Measurements from ENCODE around the gene RNF213. TPM values are rescaled to one million over a fixed set of nuclear protein-coding genes. Genes with fewer than 3 reads are reported as not detected.

Gene RNF213
- total and polyA plus RNA-seq, 2 of the 8 experiments (the other 6 are each of a cell fraction or from before 2014, with no cell fraction given) = 33.8 to 62.8 TPM

GRCh38 chr17:80264205-80265075 is 3.8 kb downstream of the RNF213 start:
- Histone ChIP-seq H3K36me3 (ENCODE audit: control insufficient read depth in 2 of 4, insufficient read depth in 4 of 4, low read length in 3 of 4) (peaks cover 0 to 9% (median 3%) of the 10 kb centered on the region in 4 experiments; a peak in 4 of 8 replicates), H2AK5ac (ENCODE audit: low read depth, low read length) (no peak overlapping the region), H3K23ac (ENCODE audit: insufficient read length) (no peak overlapping the region), H3K9me3 (ENCODE audit: insufficient read depth in 2 of 2, low read depth in 1 of 2, low read length in 1 of 2) (no peaks in the 10 kb centered on the region), H3K18ac (ENCODE audit: extremely low read depth, low read length) (no peak overlapping the region; the same call in 1 of the 2 replicates), H4K8ac (ENCODE audit: extremely low read depth, insufficient read depth, low read length) (no peak overlapping the region), H2BK5ac (ENCODE audit: low read depth, low read length) (peak overlapping the region; percentile 96; the same call in 1 of the 2 replicates), H2BK12ac (ENCODE audit: low read depth, low read length) (no peak overlapping the region), H3K27me3 (replicated peaks in 1 of 4; ENCODE audit: control insufficient read depth in 3 of 4, extremely low read depth in 1 of 4, insufficient read depth in 3 of 4, low read length in 3 of 4) (no peaks in the 10 kb centered on the region), H3K9ac (replicated peaks in 1 of 4; ENCODE audit: extremely low read depth in 1 of 4, low read depth in 3 of 4, low read length in 3 of 4) (no peak overlapping the region), H3K4ac (replicated peaks; ENCODE audit: insufficient read length, low read depth, low read length) (no peak overlapping the region), H2BK20ac (ENCODE audit: low read length) (no peak overlapping the region), H3K56ac (replicated peaks; ENCODE audit: insufficient read length, low read depth, low read length) (no peak overlapping the region), H4K20me1 (replicated peaks in 1 of 2; ENCODE audit: control insufficient read depth in 1 of 2, insufficient read depth in 2 of 2, low read length in 2 of 2) (peaks cover 0 to 4% of the 10 kb centered on the region in 2 experiments), H4K5ac (ENCODE audit: insufficient read length, low read depth, low read length) (no peak overlapping the region), H3K27ac (ENCODE audit: low read depth, low read length) (no peak overlapping the region), H2BK15ac (ENCODE audit: low read length) (no peak overlapping the region), H2AFZ (ENCODE audit: low read length) (no peak overlapping the region), H3K79me1 (ENCODE audit: low read depth, low read length) (0 out of 2 replicates have a peak, but pooled peaks cover 3% of the 10 kb centered on the region), H3K4me2 (ENCODE audit: insufficient read depth in 1 of 2, low read depth in 2 of 2, low read length in 2 of 2) (no peak overlapping the region), H2BK120ac (replicated peaks; ENCODE audit: low read depth, low read length) (no peak overlapping the region), H3K4me1 (replicated peaks in 1 of 4; ENCODE audit: control insufficient read depth in 3 of 4, insufficient read depth in 4 of 4, low read length in 3 of 4) (peaks cover 8 to 20% (median 15%) of the 10 kb centered on the region in 4 experiments), H3K23me2 (ENCODE audit: low read depth, low read length) (peaks cover 3% of the 10 kb centered on the region; the same call in 1 of the 2 replicates), H3K14ac (ENCODE audit: insufficient read length) (no peak overlapping the region), H3K79me2 (ENCODE audit: control insufficient read depth in 1 of 2, insufficient read depth in 2 of 2, low read length in 2 of 2) (peaks cover 0 to 10% of the 10 kb centered on the region in 2 experiments; a peak in 2 of 4 replicates), H3K4me3 (ENCODE audit: extremely low read depth in 1 of 4, insufficient read depth in 2 of 4, low read depth in 3 of 4, low read length in 4 of 4) (no peak overlapping the region), H4K91ac (replicated peaks; ENCODE audit: insufficient read length, low read length) (peak overlapping the region; percentile 55)
- FAIRE-seq (no peak), DNase-seq (ENCODE audit: low read depth in 1 of 2, low spot score in 2 of 2) (no peak)
- WGBS, 2 experiments (ENCODE audit: extremely low coverage in 1 of 2, insufficient coverage in 1 of 2, insufficient read length in 1 of 2, insufficient replicate concordance in 2 of 2, low coverage in 1 of 2, low lambda C conversion rate in 2 of 2, missing lambda C conversion rate in 1 of 2) = 85% methylated on average over 18 of the region's 19 CpGs; no CpG with 5 or more reads in 1 of the 2 experiments
- ChIA-PET POLR2A (ENCODE audit: partially characterized antibody) (interaction anchor here (0.6 to 4.9 kb wide), 5 partner anchors 8 to 726 kb away, joined by 3 to 63 read pairs (median 3); no protein-coding TSS in a partner anchor), CTCF (ENCODE audit: partially characterized antibody) (interaction anchor here (0.8 to 1.2 kb wide), 5 partner anchors 11 to 69 kb away, joined by 3 read pairs; no protein-coding TSS in a partner anchor)
- TF ChIP-seq KDM1A (IDR thresholded peaks at IDR 0.05; ENCODE audit: borderline replicate concordance, low read length) (peak; percentile 83; the same call in 1 of the 2 replicates), BCL11A (IDR thresholded peaks at IDR 0.05; ENCODE audit: low read depth in 2 of 2, low read length in 2 of 2) (no peak)

Data from H1 (cell line).